Heart right ventricle (tissue), 16 donors: ENCODE results near the gene RGS7. TPM values are rescaled to one million over a fixed set of nuclear protein-coding genes. Genes with fewer than 3 reads are reported as not detected.

Source experiments
- ATAC-seq, 8 donors: fragments of 200-7000 bp; cut with Tn5 transposase; one replicate each; pipeline ENCODE4 v1.9.1; 2020; ENCODE audit warnings: mild to moderate bottlenecking in 8 of 8, moderate library complexity in 8 of 8, moderate number of reproducible peaks in 1 of 8
- DNase-seq, 2 donors: peaks; one replicate each; pipeline ENCODE4 v3.0.0-alpha.2; 2020
- H3K27ac ChIP-seq, 10 donors: fragments of 200-600 bp; sonication (generic) in 2 of 10; one replicate each; pipeline versions ENCODE4 v1.5.0 to v1.8.0; 2020 to 2022; ENCODE audit warnings: mild to moderate bottlenecking in 3 of 10
- H3K27me3 ChIP-seq, 7 donors: fragments of 200-600 bp; one replicate each; pipeline ENCODE4 v1.8.0; 2021 to 2022; ENCODE audit warnings: mild to moderate bottlenecking in 2 of 7
- H3K36me3 ChIP-seq, 9 donors: fragments of 200-600 bp; sonication (generic) in 1 of 9; one replicate each; pipeline versions ENCODE4 v1.5.0 to v1.8.0; 2020 to 2022; ENCODE audit warnings: mild to moderate bottlenecking in 2 of 9
- H3K4me1 ChIP-seq, 9 donors: fragments of 200-600 bp; sonication (generic) in 1 of 9; one replicate each; pipeline versions ENCODE4 v1.5.0 to v1.8.0; 2020 to 2022; ENCODE audit warnings: mild to moderate bottlenecking in 4 of 9
- H3K4me3 ChIP-seq, 10 donors: fragments of 200-600 bp; sonication (generic) in 2 of 10; one replicate each; pipeline versions ENCODE4 v1.5.0 to v1.8.0; 2020 to 2022; ENCODE audit warnings: mild to moderate bottlenecking in 7 of 10, moderate library complexity in 2 of 10
- H3K9me3 ChIP-seq, 11 donors: fragments of 200-600 bp in 10 of 11; sonication (generic) in 2 of 11; one replicate each; pipeline versions ENCODE4 v1.5.0 to v1.8.0; 2013 to 2022; ENCODE audit warnings: mild to moderate bottlenecking in 2 of 11, control low read depth in 1 of 11, moderate library complexity in 1 of 11
- WGBS, 2 donors: extraction: QIAGEN DNeasy Blood & Tissue Kit; methylation state at CpG; one replicate each; pipeline ENCODE4 v1.1.7; 2013; ENCODE audit warnings: inconsistent platforms in 1 of 2; 5-methylcytosine and 5-hydroxymethylcytosine counted together
- intact Hi-C, 10 donors: fragments of 100-400 bp; cut with DNase I; formaldehyde crosslinking; loops; one replicate each; pipeline versions ENCODE4 v1.11.1 to v1.14.2; 2022
- polyA plus RNA-seq, 2 donors: library from polyadenylated mRNA; stranded (reverse); fragments of 200-250 nt; gene quantifications; one replicate each; pipeline ENCODE4 v1.2.3, GENCODE V29; 2013
- total RNA-seq, 10 donors: library from RNA; stranded (reverse); fragmentation: NEBNext Ultra II Directional in 3 of 10; extraction: Animal tissue kit (Norgen Biotek cat#: 25700) in 3 of 10; gene quantifications; one replicate each; pipeline versions ENCODE4 v1.2.1 to v1.2.4, GENCODE V29; 2021 to 2023
- TF ChIP-seq, protein P1 (sequence below), 9 donors: fragments of 200-600 bp; sonication (generic) in 2 of 9; IDR thresholded peaks; one replicate each; pipeline versions ENCODE4 v1.5.0 to v1.8.0; 2021 to 2022; ENCODE audit warnings: antibody characterized with exemption in 9 of 9, mild to moderate bottlenecking in 5 of 9, moderate library complexity in 1 of 9
- donor health status: Arrhythmogenic right ventricular cardiomyopathy.
- donor health status: ischemic (EF 13 %, LVEDD 7.1; RV severe dilation, severe dysfunction).
- donor health status: healthy with polysubstance abuse.
- donor health status: DM: no; HTN: yes; CAD: no.
- donor health status: DM: no; HTN: no; CAD: no.
- donor health status: ischemic (EF 25% LVEDD 6.9; RV normal size, moderate dysfunction).
- donor health status: ischemic (EF 25% LVEDD 5.7; RV mildly dilated, moderate dysfunction).
- donor health status: healthy.
- donor health status: DM: yes; HTN: yes; CAD: no.
- donor health status: Ischemic cardiomyopathy.
- donor health status: ischemic (EF 35%, LVEDD 5.7; RV mildly dilated, moderate dysfunction).
- donor health status: nonischemic (EF 11% LVEDD 7.7; RV severe dilation, severe dysfunction).
- donor health status: DM: yes; HTN: yes; CAD: no.
- donor health status: PGD.
- donor health status: ischemic (EF 29% LVEDD 5.4; RV normal size, mild dysfunction).
- donor health status: nonischemic (EF 23%, LVEDD 6.1; RV moderate dilation, normal function).

RGS7 gene
- total and polyA plus RNA-seq, 12 donors, result not detected

DNA sequence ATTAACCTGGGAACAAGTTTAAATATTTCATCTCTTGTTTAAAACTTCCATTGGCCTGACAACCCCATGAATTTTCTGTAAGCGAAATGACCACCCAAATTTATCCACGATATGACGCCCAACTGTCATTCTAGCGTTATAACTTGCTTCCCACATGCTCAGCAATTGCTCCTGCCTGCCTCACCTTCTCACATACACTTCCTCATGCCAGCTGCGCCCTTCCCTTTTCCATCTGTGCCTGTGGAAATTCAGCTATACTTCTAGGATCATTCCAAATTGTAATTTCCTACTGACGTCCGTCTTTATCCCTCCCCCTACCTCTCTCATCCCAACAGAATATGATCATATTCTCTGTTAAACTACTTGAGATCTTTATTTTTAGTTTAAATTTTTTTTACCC is 248.0 kb downstream of the RGS7 start:
- Histone ChIP-seq H3K4me3 (no peak overlapping the region), H3K4me1 (no peaks in the 10 kb centered on the region), H3K36me3 (no peaks in the 10 kb centered on the region), H3K9me3 (peaks cover 0 to 2% (median 0%) of the 10 kb centered on the region in 11 donors), H3K27me3 (no peaks in the 10 kb centered on the region), H3K27ac (no peak overlapping the region)
- DNase-seq, result no peak
- no peak for ATAC-seq
- intact Hi-C loops, result no loop called here
- TF ChIP-seq, protein P1, sequence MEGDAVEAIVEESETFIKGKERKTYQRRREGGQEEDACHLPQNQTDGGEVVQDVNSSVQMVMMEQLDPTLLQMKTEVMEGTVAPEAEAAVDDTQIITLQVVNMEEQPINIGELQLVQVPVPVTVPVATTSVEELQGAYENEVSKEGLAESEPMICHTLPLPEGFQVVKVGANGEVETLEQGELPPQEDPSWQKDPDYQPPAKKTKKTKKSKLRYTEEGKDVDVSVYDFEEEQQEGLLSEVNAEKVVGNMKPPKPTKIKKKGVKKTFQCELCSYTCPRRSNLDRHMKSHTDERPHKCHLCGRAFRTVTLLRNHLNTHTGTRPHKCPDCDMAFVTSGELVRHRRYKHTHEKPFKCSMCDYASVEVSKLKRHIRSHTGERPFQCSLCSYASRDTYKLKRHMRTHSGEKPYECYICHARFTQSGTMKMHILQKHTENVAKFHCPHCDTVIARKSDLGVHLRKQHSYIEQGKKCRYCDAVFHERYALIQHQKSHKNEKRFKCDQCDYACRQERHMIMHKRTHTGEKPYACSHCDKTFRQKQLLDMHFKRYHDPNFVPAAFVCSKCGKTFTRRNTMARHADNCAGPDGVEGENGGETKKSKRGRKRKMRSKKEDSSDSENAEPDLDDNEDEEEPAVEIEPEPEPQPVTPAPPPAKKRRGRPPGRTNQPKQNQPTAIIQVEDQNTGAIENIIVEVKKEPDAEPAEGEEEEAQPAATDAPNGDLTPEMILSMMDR (IDR thresholded peaks at IDR 0.05), result no peak
- WGBS, 2 donors, result 86 to 87% methylated on average over 7 of the region's 7 CpGs

DNA sequence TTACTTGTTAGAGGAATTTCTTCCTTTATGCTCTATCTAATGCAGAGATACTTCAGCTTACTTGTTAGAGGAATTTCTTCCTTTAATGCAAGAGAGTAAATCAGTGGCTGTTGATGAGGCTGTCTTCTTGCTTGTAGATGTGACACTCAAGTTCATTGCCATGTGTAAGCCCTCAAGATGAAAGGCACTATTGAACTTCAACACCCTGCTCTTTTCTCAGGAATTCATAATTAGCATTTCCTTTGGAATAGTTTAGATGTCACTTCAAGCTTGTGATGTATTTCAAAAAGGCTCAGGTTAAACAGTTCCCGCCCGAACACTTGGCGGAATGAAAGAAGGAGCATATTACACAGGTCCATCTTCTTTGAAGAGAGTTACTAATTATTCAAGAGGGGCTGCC is 251.9 kb downstream of the RGS7 start:
- ATAC-seq (no peak), DNase-seq (no peak)
- 70% methylated on average over 3 of the region's 3 CpGs for WGBS, 2 donors
- H3K27me3 ChIP-seq, result no peaks in the 10 kb centered on the region
- peaks cover 0 to 2% (median 0%) of the 10 kb centered on the region in 11 donors for H3K9me3 ChIP-seq
- no peak overlapping the region for H3K4me3 ChIP-seq
- no peaks in the 10 kb centered on the region for H3K4me1 ChIP-seq
- no peak overlapping the region for H3K27ac ChIP-seq
- H3K36me3 ChIP-seq, result no peaks in the 10 kb centered on the region
- TF ChIP-seq, protein P1 (IDR thresholded peaks at IDR 0.05), result no peak
- intact Hi-C loops, result no loop called here

DNA sequence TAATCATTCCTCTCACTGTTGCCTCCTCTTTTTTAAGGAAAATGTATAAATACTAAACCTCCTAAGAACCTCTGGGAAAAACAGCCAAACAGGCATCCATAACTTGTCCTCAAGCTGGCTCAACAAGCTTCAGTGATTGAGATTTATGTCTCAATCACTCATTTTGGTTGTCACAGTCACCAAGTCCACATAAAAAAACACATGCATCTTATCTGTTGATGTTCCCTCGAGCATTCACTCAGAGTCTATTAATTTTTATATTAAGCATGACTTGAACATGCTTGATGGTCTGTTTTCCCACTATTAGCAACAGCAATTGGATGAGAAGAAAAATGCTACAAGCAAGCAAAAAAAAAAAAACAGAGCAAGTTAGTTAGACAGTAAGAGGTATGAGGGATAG is 254.3 kb downstream of the RGS7 start:
- H3K27ac ChIP-seq, result no peak overlapping the region
- H3K9me3 ChIP-seq, result no peaks in the 10 kb centered on the region
- no peak for ATAC-seq
- 28 to 34% methylated on average over 1 of the region's 1 CpG for WGBS, 2 donors
- TF ChIP-seq, protein P1 (IDR thresholded peaks at IDR 0.05), result no peak
- H3K27me3 ChIP-seq, result no peaks in the 10 kb centered on the region
- H3K36me3 ChIP-seq, result no peaks in the 10 kb centered on the region
- no peak overlapping the region for H3K4me3 ChIP-seq
- no peak for DNase-seq
- H3K4me1 ChIP-seq, result no peaks in the 10 kb centered on the region
- intact Hi-C loops, result no loop called here

DNA sequence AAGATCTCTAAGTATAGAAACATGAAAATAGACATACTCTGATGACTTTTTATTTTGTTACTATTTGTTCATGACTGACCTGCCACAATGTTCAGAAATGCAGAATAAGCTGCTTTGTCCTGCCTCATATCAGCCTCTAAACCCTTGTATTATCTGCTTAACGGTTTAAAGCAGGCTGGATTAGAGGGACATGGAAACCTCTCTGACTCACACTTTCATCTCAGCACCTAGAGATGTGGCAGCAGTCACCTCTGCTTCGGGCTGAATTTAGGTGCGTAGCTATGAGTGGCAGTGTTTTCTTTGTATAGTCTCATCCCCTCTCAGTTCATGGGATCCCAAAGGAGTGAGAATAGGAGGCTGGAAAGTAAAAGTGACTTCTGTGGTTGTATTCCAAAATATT is 255.4 kb downstream of the RGS7 start:
- Histone ChIP-seq H3K9me3 (no peaks in the 10 kb centered on the region), H3K27me3 (no peaks in the 10 kb centered on the region), H3K27ac (no peak overlapping the region), H3K36me3 (no peaks in the 10 kb centered on the region), H3K4me1 (no peaks in the 10 kb centered on the region), H3K4me3 (no peak overlapping the region)
- no peak for ATAC-seq
- no peak for DNase-seq
- 41 to 42% methylated on average over 3 of the region's 3 CpGs for WGBS, 2 donors
- TF ChIP-seq, protein P1 (IDR thresholded peaks at IDR 0.05), result no peak
- intact Hi-C loops, result no loop called here

DNA sequence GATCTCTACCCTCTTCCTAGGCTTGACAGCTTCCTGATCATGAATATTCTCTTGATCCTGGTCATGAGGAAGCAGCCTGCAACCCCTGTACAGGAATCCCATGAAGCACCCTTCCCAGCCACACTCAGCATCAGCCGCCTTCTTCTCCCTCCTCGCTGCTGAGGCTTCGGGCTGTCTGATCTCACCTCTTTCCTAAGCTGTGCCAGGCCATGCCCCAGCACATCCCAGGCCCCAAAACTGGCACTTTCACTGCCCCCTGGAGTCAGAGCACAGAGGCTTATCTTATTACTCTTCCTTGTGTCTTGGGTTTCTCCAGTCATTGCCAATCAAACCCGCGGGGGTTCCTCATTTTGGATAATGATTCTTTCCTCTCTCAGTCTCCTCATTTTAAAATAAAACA is 259.5 kb downstream of the RGS7 start:
- Histone ChIP-seq H3K27ac (no peak overlapping the region), H3K36me3 (no peaks in the 10 kb centered on the region), H3K4me1 (no peaks in the 10 kb centered on the region), H3K4me3 (no peak overlapping the region), H3K9me3 (no peaks in the 10 kb centered on the region), H3K27me3 (no peaks in the 10 kb centered on the region)
- 90 to 92% methylated on average over 5 of the region's 5 CpGs for whole genome bisulfite sequencing, 2 donors
- ATAC-seq (no peak), DNase-seq (no peak)
- TF ChIP-seq, protein P1 (IDR thresholded peaks at IDR 0.05), result no peak
- intact Hi-C loops, result no loop called here
